GM10266 (cell line): ENCODE data around the gene LSM10.
A peak's percentile ranks its signal among the peaks of the same experiment; 100 is the strongest.

ENCODE experiments used
- DNase-seq: peaks from one replicate; pipeline ENCODE4 v3.0.0; 2012; ENCODE audit errors: extremely low spot score
- TF ChIP-seq, protein P1 (sequence below): IDR thresholded peaks from 2 replicates; pipeline ENCODE4 v1.5.1; 2012; ENCODE audit warnings: mild to moderate bottlenecking, low read depth; ENCODE audit not compliant: control insufficient read depth, insufficient read depth; ENCODE audit errors: missing control alignments

Gene LSM10

DNA sequence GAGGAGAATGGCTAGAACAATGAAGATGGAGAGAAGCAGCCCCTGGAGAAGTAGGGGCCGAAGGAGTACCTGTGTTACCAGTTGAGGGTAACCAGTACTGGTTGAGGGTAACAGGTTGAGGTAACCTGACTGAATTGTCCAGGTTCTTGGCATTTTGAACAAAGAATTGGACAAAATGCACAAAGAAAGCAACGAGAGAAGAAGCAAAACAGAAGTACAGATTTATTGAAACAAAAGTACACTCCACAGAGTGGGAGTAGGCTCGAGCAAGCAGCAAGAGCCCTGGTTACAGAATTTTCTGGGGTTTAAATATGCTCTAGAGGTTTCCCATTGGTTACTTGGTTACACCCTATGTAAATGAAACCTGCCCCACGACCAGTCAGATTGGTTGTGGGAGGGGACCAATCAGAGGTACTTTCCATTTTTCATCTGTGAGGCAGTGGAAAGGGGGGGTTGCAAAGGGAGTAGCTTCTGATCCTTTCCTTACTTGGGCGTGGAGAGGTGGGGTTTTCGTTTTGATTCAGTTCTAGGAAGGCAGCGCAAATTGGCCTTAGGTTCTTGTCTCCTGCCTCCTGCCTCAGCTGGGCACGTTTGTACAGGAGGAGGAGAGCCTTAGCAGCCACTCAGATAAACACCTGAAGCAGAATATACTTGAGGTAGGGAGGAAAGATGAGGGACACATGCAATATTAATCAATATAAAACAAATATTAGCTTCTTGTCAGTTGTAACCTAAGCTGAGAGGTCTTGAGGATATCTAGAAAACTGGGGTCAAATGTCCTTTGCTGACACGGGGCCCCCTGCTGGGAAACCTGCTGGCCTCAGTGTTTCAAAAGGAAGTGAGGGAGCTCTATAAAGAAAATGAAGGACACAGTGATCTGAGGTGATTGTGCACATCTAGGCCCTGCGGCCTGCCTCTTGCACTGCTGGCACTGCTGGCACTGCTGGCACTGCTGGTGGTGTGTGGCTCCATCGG lies 14.3 kb upstream of the LSM10 start:
- TF ChIP-seq, protein P1, sequence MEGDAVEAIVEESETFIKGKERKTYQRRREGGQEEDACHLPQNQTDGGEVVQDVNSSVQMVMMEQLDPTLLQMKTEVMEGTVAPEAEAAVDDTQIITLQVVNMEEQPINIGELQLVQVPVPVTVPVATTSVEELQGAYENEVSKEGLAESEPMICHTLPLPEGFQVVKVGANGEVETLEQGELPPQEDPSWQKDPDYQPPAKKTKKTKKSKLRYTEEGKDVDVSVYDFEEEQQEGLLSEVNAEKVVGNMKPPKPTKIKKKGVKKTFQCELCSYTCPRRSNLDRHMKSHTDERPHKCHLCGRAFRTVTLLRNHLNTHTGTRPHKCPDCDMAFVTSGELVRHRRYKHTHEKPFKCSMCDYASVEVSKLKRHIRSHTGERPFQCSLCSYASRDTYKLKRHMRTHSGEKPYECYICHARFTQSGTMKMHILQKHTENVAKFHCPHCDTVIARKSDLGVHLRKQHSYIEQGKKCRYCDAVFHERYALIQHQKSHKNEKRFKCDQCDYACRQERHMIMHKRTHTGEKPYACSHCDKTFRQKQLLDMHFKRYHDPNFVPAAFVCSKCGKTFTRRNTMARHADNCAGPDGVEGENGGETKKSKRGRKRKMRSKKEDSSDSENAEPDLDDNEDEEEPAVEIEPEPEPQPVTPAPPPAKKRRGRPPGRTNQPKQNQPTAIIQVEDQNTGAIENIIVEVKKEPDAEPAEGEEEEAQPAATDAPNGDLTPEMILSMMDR = no peak
- DNase-seq = no peak

DNA sequence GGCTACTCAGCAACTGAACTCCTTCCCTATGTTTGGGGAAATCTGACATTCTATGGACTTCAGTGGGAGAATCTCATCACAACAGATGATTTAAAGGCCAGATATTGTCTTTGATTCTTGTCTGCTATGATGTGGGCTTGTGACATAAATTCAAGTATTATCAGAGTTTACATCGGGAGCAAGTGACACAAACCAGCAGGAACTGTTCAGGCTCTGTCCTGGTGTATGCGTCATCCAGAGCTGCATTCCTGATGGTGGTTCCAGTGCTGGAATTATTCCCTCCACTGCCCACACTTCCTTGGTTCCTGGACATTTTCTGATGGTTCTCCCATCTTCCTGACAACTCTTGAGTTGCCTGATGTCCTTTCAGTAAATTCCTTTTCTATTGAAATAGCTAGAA lies 10.8 kb upstream of the LSM10 start:
- DNase-seq = no peak
- TF ChIP-seq, protein P1 = no peak

DNA sequence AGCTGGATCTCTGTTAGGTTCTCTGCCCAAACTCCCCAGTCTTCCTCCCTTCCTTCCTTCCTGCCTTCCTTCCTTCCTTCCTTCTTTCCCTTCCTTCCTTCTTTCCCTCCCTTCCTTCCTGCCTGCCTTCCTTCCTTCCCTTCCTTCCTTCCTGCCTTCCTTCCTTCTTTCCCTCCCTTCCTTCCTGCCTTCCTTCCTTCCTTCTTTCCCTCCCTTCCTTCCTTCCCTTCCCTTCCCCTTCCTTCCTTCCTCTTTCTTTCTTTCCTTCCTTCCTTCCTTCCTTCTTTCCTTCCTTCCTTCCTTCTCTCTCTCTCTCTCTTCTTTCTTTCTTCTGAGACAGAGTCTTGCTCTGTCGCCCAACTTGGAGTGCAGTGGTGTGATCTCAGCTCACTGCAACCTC lies 8.7 kb upstream of the LSM10 start:
- no peak for DNase-seq
- TF ChIP-seq, protein P1 = no peak

DNA sequence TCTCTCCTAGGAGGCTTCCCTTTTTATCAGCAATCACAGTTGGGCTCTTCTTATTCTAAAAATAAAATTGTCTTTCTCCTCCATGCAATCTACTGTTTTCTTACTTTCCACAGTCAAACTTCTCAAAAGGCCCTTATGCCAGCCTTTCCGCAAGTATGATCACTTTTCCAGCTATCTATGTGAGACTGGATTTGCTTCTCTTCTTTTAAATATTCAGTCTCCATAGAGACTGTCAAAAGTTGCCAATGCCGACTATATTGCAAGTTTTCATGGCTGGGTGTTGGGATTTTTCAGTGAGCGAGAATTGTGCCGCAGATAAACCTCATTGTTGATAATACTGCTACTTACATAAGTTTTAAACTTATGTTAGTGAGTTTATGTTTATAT lies 4.8 kb upstream of the LSM10 start:
- TF ChIP-seq, protein P1 = no peak
- DNase-seq = no peak

DNA sequence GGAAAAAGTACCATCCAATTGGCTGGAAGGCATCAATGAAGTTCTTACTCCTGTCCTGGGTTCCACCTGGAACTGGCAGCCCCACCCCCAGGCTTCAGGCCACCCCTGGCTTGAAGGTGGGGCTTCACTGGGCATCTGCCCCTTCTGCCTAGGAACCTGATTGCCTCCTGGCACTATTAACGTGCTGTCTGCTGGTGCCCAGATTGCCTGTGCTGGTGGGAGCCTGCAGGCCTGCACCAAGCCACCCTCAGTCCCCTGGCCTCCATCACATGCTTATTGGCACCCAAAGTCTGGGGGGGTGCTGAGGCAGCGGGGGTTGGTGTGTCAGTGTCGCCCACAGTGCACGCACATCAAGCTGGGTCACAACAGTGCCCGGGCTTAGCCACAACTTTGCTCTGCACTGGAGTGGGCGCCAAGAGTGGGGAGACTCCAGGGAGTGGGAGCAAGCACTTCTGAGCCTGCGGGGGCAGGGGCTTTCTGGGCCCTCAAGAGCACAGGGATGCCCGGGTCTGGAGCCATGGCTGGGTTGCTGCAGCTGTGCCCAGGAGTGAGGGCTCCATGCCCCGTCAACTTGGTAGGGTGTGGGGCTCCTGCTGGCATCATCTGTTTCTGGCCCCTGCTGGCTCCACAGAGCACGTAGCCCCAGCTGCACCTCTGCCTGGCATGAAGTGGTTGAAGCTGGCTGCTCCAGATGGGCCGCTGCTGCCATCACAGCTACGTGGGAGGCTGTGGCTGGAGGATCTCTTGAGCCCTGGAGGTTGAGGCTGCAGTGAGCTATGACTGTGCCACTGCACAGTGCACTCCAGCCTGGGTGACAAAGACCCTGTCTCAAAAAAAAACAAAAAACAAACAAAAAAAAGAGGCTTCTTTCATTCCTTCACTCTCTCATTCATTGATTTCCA lies 4.1 kb upstream of the LSM10 start:
- TF ChIP-seq, protein P1 = no peak
- DNase-seq = no peak

DNA sequence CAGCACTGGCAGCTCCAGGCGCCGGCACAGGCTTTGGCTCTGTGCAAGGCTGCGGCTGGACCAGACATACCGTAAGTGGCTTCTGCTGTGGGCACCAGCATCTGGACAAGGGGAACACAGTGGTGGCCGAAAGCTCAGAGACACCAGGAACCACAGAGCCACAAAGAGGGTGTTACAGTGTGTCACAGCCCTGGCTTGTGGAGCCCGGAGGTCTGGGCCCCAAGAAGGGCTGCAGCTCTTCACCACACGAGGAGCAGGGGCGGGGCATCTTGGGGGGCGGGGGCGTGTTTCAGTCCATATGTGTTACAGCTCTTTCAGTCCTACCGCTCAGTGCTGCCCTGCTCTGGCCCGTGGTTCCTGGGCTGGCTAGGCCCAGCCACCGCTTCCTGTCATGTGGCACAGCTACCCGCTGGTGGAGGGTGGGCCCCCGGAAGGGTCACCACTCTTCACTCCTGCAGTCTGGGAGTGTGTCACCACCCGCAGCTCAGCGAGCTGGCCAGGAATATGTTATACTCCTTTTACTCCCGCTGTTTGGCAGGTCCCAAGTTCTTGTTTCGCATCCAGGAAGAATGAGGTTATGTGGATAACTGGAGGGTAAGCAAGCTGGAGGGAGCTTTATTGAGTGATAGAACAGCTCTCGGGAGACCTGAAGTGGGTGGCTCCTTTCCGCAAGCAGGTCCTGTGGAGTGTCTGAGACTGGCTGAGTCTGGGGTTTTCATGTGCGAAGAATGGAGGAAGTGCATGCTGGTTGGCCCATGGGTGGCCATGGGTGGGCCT lies 3.3 kb upstream of the LSM10 start:
- peak; percentile 68 for DNase-seq

More for the DNA sequence above, 3.3 kb upstream of the LSM10 start:
- TF ChIP-seq, protein P1 = peak; percentile 13
